ENCODE measurements around the gene TRMU.
A peak's percentile ranks its signal among the peaks of the same experiment; 100 is the strongest.

Gene TRMU

DNA sequence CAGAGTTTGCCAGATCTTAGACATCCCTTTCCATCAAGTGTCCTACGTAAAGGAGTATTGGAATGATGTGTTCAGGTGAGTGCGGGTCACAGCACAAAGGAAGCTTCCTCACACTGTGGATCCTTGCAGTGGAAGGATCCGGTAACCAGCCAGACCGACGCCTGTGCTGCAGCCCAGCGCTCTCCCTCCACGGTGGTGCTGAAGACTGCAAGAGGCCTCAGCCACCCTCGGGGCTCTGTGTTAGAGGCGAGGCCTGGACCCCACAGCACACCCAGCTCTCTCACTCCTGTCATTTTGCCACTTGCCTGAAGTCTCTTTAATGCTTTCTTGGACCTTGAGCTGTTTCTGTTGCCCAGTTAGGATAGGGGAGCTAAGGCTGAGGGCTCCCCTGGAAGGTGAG, 2.4 kb downstream of the TRMU start:
- DNase-seq = no peak

DNA sequence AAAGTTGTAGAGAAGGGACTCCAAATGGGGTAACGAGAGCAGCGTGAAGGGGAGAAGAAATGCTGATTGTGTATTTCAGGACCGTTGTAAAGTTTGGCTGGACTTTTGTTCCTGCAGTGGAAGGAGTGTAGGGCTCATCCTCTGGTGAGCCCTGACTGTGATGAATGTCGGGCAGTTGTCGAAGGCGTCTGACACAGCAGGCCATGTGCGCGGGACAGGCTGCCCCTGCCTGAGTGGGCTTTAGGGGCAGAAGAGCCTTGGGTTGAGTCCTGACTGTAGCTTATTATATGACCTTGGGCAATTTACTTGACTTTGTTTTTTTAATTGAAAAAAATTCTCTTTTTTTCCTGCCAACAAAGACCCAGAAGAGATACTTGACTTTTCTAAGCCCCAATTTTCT, 3.1 kb downstream of the TRMU start:
- no peak for DNase-seq

DNA sequence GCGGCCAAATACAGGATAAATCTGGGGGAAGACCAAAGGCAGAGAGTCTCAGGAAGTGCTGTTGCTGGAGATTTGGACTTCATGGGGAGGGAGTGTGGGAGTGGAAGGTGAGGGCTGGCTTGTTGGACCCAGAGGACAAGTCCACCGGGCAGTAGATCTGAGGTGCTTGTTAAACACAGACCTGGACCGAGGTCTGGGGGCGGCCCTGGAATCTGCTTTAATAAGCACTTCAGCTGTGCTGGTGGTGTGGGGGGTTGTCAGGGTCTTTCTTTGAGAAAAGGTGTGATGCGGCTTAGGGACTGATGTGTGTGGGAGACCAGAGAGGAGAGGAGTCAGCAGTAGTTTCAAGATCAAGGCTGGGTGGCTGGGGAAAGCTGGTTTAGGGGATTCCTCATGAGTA, 4.4 kb downstream of the TRMU start:
- no peak for DNase-seq

DNA sequence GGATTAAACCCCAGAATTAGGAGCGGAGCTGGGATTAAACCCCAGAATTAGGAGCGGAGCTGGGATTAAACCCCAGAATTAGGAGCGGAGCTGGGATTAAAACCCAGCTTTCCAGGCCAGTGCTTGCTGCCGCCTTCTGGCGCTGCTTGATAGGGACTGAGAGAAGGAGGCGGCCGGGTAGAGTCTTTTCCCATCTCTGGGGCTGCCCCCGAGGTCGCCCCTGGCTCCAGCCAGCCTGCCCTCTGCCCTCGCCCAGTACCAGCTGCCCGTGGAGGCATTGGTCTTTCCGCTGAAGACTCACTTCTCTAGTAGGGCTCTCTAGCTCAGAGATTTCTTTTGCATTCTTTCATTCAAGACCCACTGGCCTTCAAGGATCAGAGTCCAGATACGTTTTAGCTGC, 5.2 kb downstream of the TRMU start:
- no peak for DNase-seq

DNA sequence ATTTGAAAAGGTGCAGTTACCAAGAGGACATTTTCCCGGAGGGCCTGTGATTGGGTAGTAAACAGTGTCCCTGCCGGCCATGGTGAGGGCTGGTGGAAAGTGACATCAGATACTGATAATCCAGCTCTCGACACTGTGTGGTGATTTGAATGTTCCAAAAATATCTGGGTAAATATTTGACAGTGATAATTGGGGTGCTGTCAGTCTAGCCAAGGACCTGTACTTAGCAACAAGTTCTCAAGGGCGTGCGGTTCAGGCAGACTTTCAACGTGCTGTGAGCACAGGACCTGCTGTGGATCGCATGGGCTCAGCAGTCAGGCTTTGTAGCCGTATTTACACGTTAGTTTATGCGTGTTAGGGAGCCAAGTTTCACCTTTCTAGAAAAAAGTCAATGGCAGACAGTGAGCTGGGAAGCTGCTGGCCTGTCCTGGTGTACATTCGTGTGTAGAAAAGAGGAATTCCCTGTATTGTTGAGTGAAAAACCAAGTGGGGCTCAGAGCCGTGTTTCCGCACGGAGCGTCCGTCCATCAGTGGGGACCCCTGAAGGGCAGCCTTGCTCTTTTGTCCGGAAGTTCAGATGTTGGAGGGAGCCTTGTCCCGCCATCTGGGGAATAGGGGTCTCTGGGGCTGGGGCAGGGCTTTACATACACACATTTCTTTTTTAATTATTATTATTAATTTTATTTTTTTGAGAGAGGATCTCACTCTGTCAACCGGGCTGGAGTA, 11.3 kb downstream of the TRMU start:
- no peak for DNase-seq

DNA sequence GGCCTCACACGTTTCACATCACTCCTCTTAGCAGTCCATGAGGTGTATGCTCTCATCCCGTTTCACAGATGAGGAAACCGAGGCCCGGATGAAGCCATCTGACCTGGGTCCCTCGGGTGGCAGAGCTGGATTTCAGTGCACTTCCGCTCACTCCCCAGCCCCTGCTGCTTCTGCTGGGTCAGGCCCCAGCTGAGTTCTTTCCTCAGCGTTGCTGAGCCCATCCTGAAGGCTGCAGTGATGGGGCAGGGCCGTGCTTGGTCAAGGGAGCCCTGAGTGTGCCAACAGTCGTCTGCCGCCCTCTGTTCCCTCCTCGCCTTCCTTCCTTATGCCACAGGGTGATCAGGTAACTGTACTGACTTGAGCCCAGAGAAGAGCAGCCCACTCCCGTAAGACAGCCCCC, 12.1 kb downstream of the TRMU start:
- no peak for DNase-seq

DNA sequence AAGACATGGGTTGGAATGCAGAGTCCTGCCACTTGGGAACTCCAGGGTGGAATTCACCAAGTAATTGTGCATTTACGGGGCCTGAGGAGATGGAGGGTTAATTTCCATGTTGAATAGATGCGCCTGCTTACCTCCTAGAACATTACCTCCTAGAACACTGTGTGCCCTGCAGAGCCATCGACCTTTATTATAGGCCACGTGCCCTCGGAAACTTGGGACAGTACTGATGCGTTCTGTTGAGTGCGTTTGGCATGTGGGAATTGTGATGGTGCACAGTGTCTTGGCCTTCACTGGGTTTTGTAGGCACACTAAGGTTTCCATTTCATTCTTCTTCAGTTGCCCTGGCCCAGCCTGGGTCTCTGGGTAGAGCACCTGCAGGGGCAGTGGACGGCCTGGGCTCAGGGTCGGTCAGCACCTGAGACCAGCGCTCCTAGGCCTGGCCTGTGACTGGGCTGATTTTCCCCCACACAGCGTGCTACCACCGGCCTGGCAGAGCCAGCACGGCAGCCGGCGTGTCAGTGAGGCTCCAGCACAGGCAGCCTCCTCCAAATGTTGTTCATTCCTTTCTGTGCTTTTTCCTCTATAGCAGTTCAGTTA, 12.7 kb downstream of the TRMU start:
- no peak for DNase-seq

DNA sequence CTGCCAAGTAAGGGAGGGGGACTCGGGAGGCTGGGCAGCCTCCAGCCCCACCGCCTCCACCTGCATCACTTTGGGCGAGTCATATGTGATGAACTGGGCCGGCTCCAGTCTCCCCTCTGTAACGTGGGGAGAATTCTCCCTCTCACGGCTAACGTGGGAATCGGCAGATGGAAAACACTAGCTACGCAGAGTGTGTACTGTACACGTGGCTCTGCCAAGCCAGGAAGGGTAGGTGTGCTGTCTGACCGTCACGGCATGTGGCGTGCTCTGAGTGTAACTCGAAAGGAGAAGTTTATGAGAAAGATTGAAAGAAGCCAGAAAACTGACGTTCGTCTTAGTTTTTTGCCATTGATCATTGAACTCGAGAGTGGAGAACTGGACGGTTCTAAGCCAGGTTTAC, 13.7 kb downstream of the TRMU start:
- no peak for DNase-seq

DNA sequence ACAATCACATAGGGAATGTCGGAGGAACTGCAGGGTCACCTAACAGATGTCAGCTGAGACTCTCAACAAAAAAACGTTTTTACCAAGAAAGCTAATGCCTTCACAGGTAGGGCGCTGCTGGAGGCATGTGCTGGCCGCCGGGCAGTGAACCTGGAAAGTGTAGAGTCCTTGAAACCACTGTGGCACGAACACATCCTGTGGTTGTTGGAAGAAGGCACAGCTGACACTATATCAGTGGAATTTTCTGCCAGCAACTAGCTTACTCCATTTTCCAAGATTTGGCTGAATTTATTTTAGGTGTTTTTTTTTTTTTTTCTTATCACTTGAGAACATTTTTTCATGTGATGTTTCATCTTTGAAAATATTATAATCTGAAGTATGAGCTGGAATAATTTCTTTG, 14.2 kb downstream of the TRMU start:
- no peak for DNase-seq

DNA sequence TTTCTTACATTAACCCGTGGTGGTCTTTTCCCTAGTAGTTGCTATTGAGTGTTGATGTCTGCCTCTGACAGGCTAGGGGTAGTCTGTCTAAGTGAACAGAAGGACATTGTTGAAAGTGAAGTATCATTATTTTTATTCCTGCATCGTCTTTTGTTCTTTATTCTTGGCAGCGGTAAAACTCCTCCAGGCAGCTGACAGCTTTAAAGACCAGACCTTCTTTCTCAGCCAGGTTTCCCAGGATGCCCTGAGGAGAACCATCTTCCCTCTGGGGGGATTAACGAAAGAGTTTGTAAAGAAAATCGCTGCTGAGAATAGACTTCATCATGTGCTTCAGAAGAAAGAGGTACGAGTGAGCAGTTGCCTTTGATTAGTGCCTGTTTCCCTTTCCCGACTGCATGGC, 14.6 kb downstream of the TRMU start:
- DNase-seq = no peak

DNA sequence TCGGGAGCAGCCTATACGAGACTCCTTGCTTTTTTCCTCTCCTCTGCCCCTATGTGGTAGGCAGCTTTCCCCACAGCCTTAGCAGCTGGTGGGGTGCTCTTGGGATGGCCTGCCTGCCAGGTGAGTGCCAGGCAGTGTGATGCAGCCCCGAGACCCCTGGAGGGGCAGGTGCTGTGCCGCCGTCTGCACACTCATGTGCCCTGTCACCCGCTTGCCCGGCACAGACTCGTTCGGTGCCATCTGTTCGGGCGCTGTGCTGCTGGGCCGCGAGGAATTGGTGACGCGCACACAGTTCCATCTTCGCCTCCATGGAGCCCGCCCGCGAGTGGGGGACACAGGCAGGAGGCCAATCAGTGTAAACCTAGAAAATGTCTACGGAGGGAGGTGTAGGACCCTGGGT, 15.1 kb downstream of the TRMU start:
- DNase-seq = no peak

DNA sequence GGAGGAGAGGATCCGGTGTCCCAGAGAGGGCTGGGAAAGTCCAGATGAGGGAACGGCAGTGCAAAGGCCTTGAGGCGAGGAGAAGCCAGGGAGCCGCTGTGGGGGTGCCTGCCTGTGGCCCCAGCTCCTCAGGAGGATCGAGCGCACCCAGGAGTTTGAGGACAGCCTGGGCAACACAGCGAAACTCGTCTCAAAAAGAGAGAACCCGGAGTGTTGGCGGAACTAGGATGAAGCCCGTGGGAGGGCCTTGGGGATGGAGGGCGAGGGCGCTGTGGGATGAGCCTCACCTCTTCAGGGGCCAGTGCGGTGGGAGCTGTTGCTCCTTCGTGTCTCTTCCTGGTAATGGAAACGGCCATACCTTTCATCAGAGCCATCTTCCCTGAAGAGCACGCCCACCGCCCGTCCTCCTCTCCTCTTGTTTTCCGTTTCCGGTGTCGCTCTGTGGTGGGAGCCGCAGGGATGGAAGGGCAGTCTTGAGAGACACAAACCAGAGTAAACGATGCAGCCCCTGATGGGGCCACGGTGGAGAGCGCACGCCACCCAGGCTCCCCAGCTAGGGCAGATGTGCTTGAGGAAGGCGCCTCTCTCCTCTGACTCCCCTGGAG, 15.7 kb downstream of the TRMU start:
- no peak for DNase-seq

DNA sequence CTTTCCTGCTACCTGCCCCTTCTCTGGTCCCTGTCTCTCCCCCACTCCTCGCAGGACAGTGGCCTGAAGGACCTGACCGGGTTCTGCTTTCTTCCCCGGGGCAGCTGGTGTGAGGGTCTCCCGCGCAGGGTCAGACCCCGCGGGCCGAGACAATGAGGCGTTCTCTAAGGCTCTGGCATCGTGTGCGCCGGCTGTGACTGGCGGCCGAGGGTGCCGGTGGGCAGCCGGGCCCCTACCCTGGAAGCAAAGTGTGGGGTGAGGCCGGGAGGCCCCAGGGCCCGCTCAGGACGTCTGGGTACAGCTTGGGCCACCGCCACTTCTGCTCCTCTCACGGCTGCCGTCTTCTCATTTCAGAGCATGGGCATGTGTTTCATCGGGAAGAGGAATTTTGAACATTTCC, 16.3 kb downstream of the TRMU start:
- no peak for DNase-seq

DNA sequence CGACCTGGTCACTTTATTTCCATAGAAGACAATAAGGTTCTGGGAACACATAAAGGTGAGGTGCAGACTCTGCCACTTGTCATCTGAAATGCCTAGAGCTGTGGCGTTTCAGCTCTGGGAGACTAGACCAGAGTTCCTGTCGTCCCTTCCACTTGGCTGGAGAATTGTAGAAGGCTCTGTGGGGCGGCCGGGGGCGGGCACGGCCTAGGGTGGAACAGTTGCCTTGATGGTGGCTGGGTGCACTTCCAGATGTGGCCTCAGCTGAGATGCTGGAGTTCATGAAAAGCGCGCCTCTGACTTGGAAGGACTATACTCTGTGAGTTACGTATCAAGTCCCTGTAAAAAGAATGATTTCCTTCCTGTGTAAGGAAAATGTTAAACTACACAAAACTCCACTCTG, 16.8 kb downstream of the TRMU start:
- DNase-seq = no peak

DNA sequence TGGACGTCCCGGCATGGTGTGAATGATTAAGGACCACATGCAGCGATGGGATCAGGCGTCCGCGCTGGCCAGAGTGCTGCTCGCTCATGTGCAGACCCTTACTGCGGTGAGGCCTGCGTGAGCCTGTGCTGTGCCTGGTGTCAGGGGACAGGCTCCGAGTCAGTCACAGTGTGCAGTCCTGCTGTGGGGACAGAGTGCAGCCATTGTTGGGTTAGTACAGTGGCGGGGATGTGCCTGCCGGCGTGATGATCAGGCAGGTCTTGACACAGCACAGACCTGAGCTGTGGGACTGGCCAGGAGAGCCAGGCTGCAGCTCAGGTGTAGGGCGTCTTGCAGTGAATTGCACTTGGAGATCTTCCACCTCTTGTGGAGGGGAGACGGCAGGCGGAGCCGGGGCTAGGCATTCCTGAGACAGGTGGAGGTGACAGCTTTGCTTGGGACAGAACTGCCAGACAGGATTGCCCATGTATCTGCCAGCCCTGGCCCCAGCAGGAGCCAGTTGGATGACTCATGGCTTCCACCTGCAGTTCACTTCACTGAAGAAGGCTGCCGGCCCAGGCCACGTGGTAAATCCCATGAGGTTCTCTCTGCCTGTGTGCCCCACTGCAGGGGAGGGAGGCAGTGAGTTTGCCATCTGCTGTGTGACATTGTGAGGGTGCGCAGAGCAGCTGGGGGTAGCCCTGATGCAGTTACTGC, 17.3 kb downstream of the TRMU start:
- no peak for DNase-seq

DNA sequence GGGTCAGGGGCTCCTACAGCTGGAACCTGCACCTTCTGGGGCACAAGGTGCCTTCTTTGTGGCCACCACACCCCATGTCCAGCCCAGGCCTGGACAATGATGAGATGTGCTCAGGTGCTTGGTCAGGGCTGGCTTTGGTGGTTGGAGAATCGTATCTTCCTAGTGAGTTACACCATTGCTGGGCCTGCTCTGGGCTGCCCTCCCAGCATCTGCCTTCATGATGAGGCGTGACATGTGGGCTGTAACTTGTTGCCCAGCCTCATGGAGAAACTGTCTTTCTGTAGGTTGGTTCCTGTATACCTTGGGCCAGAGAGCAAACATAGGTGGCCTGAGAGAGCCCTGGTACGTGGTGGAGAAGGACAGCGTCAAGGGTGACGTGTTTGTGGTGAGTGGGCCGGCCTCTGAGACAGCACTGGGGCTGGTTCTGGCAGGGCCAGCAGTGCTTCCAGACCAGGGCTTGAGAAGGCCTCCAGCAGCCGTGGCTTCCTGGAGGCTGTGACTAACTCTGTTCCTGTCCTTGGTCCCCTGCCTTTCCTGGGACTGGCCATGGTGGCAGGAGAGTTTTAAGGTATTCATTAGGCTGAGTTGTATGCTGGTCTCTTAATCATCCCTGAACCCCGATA, 18.1 kb downstream of the TRMU start:
- no peak for DNase-seq

DNA sequence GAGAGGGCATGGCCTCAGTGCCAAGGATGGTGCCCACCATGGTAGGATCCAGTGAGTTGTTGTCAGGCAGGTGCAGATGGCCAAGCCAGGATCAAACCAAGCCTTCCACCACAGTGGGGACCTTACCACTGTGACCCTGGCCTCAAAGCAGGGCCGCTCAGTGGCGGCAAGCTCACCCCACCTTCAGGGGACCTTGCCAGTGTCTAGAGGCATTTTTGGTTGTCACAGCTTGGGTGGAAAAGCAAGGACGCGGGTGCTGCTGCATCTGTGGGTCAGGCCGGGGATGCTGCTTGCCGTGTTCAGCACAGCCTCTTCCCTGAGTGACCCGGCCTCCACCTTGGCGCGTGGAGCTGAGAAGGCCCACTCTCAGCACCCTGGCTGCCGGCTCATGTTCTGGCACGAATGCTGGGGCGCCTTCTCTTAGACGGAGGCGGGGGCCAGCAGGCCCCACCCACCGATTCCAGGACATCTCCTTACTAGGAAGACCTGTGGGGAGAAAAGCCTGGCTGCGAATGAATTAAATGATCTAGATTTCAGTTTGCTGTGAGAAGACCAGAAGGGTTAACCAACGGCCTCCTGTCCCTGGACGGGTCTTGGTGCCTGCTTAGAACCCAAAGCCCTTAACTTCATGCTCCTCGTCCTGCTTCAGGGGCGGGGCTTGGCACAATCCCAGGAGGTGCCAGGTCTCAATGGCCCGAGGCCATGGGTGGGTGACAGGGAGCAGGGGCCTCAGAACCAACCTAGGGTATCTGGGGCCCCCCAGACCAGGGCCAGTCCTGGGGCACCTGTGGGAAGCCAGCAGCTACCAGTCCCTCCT, 18.9 kb downstream of the TRMU start:
- DNase-seq = no peak

DNA sequence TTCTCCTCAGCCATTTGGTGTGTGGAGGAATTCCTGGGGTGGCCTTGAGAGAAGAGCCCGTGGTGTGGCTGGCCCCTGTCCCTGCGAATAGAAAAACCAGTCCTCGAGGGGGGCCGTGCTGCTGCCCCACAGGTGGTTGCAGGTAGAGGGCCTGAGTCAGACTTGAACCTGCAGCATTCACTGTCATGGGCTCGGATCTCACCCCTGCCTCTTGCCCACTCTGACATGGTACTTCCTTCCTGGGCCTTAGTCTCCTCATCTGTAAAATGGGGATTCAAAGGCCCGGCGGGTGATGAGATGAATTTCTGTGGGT, 19.4 kb downstream of the TRMU start:
- no peak for DNase-seq

DNA sequence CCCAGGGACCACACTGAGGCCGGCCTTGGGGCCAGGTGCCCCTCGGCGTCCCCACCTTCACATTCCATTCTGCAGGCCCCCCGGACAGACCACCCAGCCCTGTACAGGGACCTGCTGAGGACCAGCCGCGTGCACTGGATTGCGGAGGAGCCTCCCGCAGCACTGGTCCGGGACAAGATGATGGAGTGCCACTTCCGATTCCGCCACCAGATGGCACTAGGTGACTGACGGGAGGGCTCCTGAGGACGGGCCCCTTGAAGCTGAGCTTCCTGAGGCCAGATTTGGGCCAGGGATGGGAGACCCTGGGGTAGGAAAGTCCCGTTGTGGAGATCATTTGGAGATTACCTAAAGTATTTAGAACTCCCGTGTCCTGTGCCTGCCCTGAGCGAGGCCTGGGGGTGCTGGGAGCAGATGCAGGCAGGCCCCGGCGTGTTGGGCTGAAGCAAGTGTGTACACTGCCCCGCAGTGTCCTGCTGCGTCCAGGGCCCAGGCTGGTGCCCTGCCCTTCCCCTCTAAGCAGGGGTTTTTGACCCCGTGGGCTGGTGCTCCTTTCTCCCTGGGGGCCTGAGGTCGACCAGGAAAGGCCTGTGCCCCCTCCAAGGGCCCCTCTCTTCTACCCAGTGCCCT, 20.0 kb downstream of the TRMU start:
- peak; percentile 84 for DNase-seq

DNA sequence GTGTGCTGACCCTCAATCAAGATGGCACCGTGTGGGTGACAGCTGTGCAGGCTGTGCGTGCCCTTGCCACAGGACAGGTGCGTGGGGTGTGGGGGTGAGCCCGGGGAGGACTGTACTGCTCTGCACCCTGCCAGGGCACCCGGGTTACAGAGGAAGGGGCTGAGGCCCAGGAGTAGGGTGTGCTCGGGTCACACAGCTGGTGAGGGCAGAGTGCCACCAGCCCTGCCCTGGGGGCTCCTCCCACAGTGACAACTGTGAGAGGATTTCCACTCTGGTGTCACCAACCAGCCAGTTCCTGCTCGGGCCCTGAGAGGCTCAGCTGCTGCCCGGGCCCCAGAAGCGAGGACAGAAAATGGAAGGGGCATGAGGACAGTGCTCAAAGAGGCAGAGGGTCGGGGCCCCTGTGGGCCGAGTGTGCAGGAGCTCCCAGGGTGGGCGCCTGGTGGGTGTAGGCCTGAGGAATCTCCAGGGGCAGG, 20.5 kb downstream of the TRMU start:
- DNase-seq = no peak

DNA sequence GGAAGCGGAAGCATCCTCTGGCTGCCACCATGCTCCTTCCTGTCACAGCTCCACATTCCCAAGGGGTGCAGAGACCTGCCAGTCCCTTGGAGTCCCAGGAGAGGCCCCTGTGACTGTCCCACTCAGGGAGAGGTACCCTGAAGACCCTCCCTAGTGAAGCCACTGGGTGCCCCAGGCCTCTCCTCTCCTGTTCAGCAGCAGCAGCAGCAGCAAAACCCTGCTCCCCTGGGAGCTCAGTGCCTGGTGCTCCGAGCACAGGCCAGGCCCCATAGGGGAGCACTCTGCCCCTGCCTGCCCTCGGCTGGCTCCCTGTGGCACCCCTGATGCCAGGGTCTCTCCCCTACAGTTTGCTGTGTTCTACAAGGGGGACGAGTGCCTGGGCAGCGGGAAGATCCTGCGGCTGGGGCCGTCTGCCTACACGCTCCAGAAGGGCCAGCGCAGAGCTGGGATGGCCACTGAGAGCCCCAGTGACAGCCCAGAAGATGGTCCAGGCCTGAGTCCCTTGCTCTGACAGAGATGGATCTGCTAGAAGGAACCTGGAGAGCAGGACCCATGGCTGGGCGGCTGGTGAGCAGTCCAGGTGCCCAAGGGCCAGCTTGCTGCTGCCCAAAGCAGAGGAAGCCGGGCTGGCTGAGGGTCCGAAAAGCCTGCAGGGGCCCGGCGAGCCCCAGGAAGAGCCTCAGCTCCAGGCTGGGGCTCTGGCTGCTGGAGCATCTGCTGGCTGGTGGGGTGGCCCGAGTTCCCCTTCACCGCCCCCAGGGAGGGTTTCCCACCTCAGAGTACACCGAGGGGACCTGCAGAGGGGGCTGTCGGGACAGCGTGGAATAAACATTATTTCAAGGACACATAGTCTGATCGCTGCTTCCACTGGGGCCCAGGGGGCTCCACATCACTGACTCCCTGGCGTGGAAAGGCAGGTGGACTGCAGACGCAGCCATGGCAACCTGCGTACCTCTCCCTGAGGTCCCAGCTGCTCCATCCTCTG, 21.3 kb downstream of the TRMU start:
- DNase-seq = no peak

Measured in right forelimb (tissue), 1 donor.